ENCODE measurements around the gene TMEM161B. TPM values are rescaled to one million over a fixed set of nuclear protein-coding genes. Genes with fewer than 3 reads are reported as not detected.
"Not testable (repeated sequence)": the region's sequence is repeated elsewhere in the genome, so short reads cannot be mapped to it uniquely, and the experiment has no call there.

The TMEM161B gene
- total RNA-seq, 2 donors from 2014 or later, result 17.4 to 26.1 TPM

GRCh38 chr5:88190106-88190834, 78.4 kb downstream of the TMEM161B start:
- ATAC-seq, result no peak
- Mint-ChIP-seq H3K27me3 (no peaks in the 10 kb centered on the region), H3K27ac (no peak overlapping the region), H3K36me3 (ENCODE audit: low read depth) (peaks cover 5% of the 10 kb centered on the region), H3K4me1 (no peaks in the 10 kb centered on the region), H3K4me3 (no peak overlapping the region)
- H3K9me3 ChIP-seq (ENCODE audit: control insufficient read depth, low read length, poor library complexity, severe bottlenecking), result peaks cover 9% of the 10 kb centered on the region
- DNase-seq, result no peak

DNA sequence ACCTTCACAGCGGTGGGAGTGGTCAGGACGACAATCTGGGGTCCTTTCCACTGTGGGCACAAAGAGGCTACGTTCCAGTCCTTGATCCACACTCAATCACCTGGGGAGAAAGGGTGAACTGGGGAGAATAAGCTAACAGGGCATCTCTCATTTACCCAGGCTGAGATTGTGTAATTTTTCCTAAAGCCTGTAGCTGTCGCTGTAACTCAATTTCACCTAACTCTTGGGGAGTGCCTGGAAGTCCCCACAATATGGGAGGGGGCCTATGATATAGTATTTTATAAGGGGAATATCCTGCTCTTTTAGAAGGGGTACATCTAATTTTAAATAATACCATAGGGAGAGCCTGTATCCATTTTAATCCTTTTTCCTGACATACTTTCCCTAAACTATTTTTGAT, 79.2 kb downstream of the TMEM161B start:
- not testable (repeated sequence) for H3K36me3 Mint-ChIP-seq (ENCODE audit: low read depth); DNase-seq; H3K4me1 Mint-ChIP-seq; H3K27me3 Mint-ChIP-seq; H3K4me3 Mint-ChIP-seq; H3K9me3 ChIP-seq (ENCODE audit: control insufficient read depth, low read length, poor library complexity, severe bottlenecking); H3K27ac Mint-ChIP-seq; ATAC-seq

DNA sequence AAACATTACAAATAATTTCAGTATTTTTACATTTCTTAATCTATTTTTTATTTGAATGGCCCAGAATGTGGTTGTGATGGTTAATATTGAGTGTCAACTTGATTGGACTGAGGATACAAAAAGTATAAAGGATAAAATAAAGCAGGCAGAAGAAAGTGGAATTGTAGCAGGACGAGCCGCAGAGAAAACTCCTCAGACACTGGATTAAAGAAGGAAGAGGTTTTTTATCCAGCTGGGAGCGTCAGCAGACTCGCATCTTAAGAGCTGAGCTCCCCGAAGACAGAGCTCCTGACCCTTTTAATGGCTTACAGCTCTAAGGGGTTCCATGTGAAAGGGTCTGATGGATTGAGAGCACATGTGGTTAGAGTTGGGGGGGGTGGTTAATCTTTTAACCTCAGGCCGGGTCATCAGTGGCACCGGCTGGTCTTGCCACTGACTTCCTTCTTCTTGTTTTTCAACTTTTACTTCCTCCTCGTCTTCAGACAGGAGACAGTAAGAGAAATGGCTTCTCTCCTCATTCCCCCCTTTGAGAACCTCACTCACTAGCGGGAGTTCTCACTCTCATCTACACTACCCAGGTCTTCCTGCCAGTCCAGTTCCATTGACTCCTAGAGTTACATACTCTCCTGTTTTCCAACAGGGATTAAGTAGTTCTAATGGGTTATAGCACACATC, 80.0 kb downstream of the TMEM161B start:
- H3K27me3 Mint-ChIP-seq, result no peaks in the 10 kb centered on the region
- H3K36me3 Mint-ChIP-seq (ENCODE audit: low read depth), result peaks cover 3% of the 10 kb centered on the region
- peaks cover 9% of the 10 kb centered on the region for H3K9me3 ChIP-seq (ENCODE audit: control insufficient read depth, low read length, poor library complexity, severe bottlenecking)
- no peak overlapping the region for H3K27ac Mint-ChIP-seq
- no peak for ATAC-seq
- H3K4me3 Mint-ChIP-seq, result no peak overlapping the region
- DNase-seq, result no peak
- H3K4me1 Mint-ChIP-seq, result no peaks in the 10 kb centered on the region

DNA sequence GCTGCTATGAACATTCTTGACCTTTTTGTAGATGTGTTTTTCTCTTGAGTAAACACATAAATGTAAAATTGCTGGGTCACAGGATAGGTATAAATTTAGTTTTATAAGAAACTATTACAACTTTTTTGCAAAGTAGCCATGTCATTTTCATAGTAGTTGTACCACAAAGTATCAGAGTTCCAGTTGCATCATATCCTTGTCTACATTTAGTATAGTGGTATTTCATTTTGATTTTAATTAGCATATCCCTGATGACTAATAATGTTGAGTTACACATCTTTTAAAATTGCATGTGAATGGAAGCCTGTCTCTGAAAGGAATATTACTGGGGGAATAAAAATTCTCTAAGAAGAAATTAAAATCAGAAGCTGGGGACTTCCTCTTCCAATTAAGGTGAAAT, 85.4 kb downstream of the TMEM161B start:
- Mint-ChIP-seq H3K4me3 (no peak overlapping the region), H3K4me1 (no peaks in the 10 kb centered on the region), H3K27me3 (no peaks in the 10 kb centered on the region), H3K27ac (no peak overlapping the region), H3K36me3 (ENCODE audit: low read depth) (no peaks in the 10 kb centered on the region)
- ATAC-seq (no peak), DNase-seq (no peak)
- H3K9me3 ChIP-seq (ENCODE audit: control insufficient read depth, low read length, poor library complexity, severe bottlenecking), result peaks cover 4% of the 10 kb centered on the region

GRCh38 chr5:88177486-88177885, 91.2 kb downstream of the TMEM161B start:
- not testable (repeated sequence) for H3K4me3 Mint-ChIP-seq; ATAC-seq; H3K4me1 Mint-ChIP-seq; H3K27ac Mint-ChIP-seq; H3K36me3 Mint-ChIP-seq (ENCODE audit: low read depth); H3K9me3 ChIP-seq (ENCODE audit: control insufficient read depth, low read length, poor library complexity, severe bottlenecking); H3K27me3 Mint-ChIP-seq; DNase-seq

DNA sequence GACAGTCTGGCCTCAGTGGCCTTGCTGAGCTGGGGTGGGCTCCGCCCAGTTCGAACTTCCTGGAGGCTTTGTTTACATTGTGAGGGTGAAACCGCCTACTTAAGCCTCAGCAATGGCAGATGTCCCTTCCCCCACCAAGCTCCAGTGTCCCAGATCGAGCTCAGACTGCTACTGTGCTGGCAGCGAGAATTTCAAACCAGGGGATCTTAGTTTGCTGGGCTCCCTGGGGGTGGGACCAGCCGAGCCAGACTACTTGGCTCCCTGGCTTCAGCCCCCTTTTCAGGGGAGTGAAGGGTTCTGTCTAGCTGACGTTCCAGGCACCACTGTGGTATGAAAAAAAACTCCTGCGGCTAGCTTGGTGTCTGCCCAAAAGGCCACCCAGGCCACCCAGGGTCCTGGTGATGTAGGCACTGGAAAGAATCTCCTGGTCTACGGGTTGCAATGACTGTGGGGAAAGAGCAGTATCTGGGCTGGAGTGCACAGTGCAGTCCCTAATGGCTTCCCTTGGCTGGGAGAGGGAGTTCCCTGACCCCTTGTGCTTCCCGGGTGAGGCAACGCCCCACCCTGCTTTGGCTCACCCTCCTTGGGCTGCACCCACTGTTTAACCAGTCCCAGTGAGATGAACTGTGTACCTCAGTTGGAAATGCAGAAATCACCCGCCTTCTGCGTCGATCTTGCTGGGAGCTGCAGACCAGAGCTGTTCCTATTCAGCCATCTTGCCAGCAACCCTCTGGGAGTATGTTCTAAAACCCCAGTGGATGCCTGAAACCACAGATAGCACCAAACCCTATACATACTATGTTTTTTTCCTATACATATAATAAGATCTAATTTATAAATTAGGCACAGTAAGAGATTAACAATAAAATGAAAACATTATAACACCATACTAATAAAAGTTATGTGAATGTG, 95.5 kb downstream of the TMEM161B start:
- H3K36me3 Mint-ChIP-seq (ENCODE audit: low read depth), result no peaks in the 10 kb centered on the region
- H3K4me1 Mint-ChIP-seq, result no peaks in the 10 kb centered on the region
- no peak overlapping the region for H3K4me3 Mint-ChIP-seq
- H3K9me3 ChIP-seq (ENCODE audit: control insufficient read depth, low read length, poor library complexity, severe bottlenecking), result no peaks in the 10 kb centered on the region
- ATAC-seq (no peak), DNase-seq (no peak)
- H3K27ac Mint-ChIP-seq, result no peak overlapping the region
- H3K27me3 Mint-ChIP-seq, result no peaks in the 10 kb centered on the region

GRCh38 chr5:88159591-88159990, 109.1 kb downstream of the TMEM161B start:
- H3K27me3 Mint-ChIP-seq, result peaks cover 44% of the 10 kb centered on the region
- H3K9me3 ChIP-seq (ENCODE audit: control insufficient read depth, low read length, poor library complexity, severe bottlenecking), result no peaks in the 10 kb centered on the region
- H3K4me3 Mint-ChIP-seq, result no peak overlapping the region
- H3K27ac Mint-ChIP-seq, result no peak overlapping the region
- H3K36me3 Mint-ChIP-seq (ENCODE audit: low read depth), result no peaks in the 10 kb centered on the region
- ATAC-seq (no peak), DNase-seq (no peak)
- H3K4me1 Mint-ChIP-seq, result no peaks in the 10 kb centered on the region

DNA sequence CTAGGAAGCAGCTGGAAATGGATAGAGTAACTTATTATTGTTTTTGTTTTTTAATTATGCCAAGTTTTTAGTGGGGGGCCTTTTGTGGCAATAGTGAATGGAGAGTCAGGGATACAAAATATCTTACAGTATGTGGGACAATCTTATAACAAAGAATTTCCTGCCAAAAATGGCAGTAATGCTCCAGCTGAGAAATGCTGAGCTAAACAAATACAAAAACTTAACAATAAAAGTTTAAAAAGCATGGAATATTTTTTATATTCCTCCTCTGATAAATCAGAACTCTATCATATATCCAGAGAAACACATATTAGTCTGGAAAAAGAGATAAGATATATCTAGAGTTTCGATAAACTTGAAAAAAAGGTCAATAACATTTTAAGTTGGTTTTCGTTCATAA, 110.6 kb downstream of the TMEM161B start:
- Mint-ChIP-seq H3K27me3 (peaks cover 56% of the 10 kb centered on the region), H3K4me1 (no peaks in the 10 kb centered on the region), H3K27ac (no peak overlapping the region), H3K36me3 (ENCODE audit: low read depth) (no peaks in the 10 kb centered on the region), H3K4me3 (no peak overlapping the region)
- H3K9me3 ChIP-seq (ENCODE audit: control insufficient read depth, low read length, poor library complexity, severe bottlenecking), result no peaks in the 10 kb centered on the region
- DNase-seq (no peak), ATAC-seq (no peak)

DNA sequence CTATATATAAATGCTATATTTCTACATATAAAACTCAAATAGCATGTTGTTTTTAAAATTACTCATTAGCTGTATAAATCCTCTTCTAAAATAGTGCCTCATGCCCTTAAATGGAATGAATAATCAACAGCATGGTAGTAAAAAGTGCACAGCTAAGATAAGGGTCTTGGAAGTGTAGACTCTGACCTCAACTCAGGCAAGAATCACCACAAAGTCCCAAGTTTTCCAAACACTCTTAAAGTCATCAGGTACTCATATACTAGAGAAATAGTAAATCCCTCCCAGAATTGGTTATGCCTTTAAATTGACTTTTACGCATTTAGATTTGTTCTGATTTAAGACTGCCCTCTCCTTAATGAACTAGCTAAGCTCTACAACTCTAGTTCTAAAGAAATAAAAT, 113.8 kb downstream of the TMEM161B start:
- ATAC-seq (no peak), DNase-seq (no peak)
- peaks cover 55% of the 10 kb centered on the region for H3K27me3 Mint-ChIP-seq
- no peaks in the 10 kb centered on the region for H3K36me3 Mint-ChIP-seq (ENCODE audit: low read depth)
- H3K9me3 ChIP-seq (ENCODE audit: control insufficient read depth, low read length, poor library complexity, severe bottlenecking), result no peaks in the 10 kb centered on the region
- no peak overlapping the region for H3K4me3 Mint-ChIP-seq
- H3K4me1 Mint-ChIP-seq, result no peaks in the 10 kb centered on the region
- H3K27ac Mint-ChIP-seq, result no peak overlapping the region

DNA sequence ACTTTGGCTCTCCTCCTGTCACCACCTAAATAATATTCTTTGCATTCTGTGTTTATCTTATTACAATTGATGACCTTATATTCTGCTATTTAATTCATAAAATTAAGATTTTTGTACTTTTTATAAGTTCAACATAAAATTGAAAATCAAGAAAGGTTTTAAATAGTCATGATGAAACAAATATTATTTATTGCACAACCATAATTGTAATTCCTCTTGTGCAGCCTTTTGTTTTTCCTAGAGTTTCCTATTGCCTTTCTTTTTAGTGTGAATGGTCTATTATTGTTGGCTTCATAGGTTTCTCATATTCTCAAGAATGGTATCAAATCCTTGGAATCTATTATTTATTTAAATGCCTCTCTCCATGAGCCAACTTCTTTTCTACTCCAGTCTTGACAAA, 117.9 kb downstream of the TMEM161B start:
- DNase-seq (no peak), ATAC-seq (no peak)
- Mint-ChIP-seq H3K27me3 (peaks cover 40% of the 10 kb centered on the region), H3K4me3 (no peak overlapping the region), H3K27ac (no peak overlapping the region), H3K36me3 (ENCODE audit: low read depth) (no peaks in the 10 kb centered on the region), H3K4me1 (peaks cover under 1% of the 10 kb centered on the region)
- peaks cover 3% of the 10 kb centered on the region for H3K9me3 ChIP-seq (ENCODE audit: control insufficient read depth, low read length, poor library complexity, severe bottlenecking)

- peak overlapping the region; percentile 34 for H3K4me3 Mint-ChIP-seq
- H3K9me3 ChIP-seq (ENCODE audit: control insufficient read depth, low read length, poor library complexity, severe bottlenecking), result peaks cover 7% of the 10 kb centered on the region
- no peaks in the 10 kb centered on the region for H3K36me3 Mint-ChIP-seq (ENCODE audit: low read depth)
- ATAC-seq, result no peak
- H3K4me1 Mint-ChIP-seq, result peaks cover 9% of the 10 kb centered on the region
- H3K27ac Mint-ChIP-seq, result no peak overlapping the region
- H3K27me3 Mint-ChIP-seq, result peaks cover 37% of the 10 kb centered on the region
- DNase-seq, result no peak
Measured at GRCh38 chr5:88145611-88146467, 122.8 kb downstream of the TMEM161B start.

DNA sequence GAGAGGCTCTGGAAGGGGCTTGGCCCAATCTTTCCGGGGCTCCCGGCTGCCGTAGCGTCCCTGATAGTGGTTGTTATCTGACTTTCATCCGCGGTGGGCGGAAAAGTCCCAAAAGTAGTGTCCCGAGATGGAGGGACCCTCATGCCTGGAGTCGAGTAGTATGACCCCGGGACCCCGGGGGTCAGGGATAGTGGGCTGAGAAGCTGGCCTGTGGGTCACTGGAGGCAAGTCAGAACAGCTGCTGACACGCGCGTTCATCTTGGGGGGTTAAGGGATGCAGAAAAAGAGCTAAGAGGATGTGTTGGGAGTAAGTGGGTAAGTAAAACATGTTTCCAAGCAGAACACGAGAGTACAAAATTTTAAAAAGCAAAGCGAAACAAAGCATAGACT, 123.4 kb downstream of the TMEM161B start:
- Mint-ChIP-seq H3K27ac (no peak overlapping the region), H3K4me1 (peaks cover 9% of the 10 kb centered on the region), H3K36me3 (ENCODE audit: low read depth) (no peaks in the 10 kb centered on the region), H3K4me3 (peak overlapping the region; percentile 34), H3K27me3 (peaks cover 37% of the 10 kb centered on the region)
- ATAC-seq (no peak), DNase-seq (no peak)
- peaks cover 7% of the 10 kb centered on the region for H3K9me3 ChIP-seq (ENCODE audit: control insufficient read depth, low read length, poor library complexity, severe bottlenecking)

Measured in T-helper 17 cell (primary cell).